Glomerular visceral epithelial cell (primary cell): ENCODE results near the gene FAM24B.

Experiments used
- DNase-seq: peaks from one replicate; pipeline ENCODE4 v3.0.0-alpha.2; 2016; ENCODE audit errors: extremely low spot score

Gene FAM24B

DNA sequence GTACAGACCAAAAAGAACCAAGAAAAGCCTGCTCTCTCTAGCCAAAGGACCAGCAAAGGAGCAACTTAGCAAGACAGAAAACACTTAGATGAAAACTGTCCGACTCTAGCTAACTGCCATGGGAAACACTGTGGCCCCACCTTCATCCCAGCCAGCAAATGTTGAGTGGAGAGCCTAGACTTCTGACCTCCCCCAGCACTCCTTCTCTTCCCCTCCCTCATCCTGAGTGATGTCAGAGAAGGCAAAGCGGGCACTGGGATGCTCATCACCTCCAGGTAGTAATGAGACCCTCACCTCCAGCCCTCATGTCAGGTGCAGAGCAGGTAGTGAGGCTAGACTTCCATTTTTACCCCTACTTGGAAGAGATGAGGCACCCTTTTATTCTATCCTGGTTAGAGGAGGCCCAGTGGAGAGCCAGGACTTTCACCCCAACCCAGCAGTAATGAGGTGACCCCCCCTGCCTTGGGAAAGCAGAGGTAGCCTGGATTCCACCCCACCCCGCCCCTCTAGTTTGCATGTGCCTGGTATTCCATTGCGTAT is 50.6 kb downstream of the FAM24B start:
- DNase-seq: no peak

DNA sequence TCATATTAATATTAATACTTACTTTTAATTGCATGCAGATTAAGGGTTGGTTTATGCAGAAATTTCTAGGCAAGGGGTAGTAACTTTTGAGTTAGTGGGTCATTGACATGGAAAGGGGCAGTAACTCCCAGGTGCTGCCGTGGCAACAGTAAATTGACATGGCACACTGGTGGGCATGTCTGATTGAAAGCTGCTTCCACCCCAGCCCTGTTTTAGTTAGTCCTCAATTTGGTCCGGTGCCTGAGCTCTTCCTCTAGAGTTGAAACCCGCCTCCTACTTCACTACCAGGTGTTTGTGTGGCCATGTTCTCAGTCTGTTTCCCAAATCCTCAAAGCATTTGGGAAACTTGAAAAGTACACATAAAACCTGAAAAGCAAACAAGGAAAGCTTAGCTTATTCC is 52.1 kb downstream of the FAM24B start:
- DNase-seq: no peak

DNA sequence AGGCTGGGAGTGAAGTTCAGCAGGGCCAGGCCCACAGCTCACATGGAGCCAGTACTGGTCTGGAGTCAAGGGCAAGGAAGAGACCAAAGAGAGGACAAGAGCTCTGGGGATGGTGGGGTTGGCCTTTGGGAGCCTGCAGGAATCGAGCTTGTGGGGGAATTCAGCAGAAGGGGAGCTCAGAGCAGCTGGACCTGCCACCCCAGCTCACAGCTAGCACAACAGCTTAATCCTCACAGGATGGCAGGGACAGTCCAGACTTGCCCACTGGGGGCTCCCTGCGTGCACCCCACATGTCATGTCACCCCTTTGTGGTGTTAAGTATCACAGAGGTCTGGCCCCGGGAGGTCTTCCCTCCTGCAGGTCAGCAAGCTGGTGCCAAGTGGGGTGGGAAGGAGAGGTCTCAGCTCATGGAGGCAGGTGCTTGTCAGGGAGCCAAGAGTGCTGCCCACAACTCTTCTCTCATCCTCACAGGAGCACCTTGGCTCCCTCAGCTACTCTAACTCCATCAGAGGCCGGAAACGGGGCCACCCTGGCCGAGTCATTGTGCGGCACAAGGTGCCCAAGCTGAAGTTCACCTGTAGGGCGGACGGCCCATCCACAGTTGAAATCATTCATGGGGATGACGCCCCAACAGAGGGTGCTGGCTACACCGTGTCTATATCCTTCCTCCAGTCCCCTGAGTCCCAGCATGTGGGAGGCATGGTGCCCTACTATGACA is 56.2 kb downstream of the FAM24B start:
- no peak for DNase-seq

DNA sequence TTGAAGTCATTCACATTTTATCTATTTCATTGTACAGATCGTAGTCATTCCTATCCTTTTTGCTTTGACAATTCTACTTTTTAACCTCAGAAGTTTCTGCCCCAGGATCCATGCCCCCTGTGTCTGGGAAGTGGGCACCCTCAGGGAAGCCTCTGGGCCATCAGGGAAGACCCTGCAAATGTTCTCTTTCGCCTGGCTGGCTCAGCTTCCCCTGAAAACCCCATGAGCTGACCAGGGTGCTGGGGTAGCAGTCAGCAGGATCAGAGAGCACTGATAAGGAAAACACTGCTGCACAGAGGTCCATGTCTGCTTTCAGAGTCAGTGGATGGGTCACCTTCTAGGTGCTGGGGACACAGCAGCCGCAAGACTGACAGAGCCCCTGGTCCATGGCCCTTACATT is 57.6 kb downstream of the FAM24B start:
- no peak for DNase-seq

DNA sequence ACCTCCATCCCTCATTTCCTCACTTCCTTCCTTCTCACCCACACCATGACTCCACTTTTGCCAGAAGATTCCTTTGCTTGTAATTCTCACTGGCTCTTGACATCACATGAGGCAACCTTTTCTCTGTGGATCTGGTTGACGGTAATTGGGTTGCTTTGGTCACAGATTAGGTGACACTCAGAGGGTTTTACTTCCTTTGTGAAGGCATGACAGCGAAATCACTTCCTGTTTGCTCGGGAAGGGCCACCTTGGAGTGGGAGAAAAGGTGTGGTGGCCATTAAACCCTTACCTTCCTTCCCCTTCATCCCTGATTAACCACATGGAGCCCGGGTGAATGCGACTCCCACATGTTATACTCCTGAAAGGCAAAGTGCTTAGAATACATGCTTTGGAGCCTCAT is 63.9 kb downstream of the FAM24B start:
- no peak for DNase-seq

DNA sequence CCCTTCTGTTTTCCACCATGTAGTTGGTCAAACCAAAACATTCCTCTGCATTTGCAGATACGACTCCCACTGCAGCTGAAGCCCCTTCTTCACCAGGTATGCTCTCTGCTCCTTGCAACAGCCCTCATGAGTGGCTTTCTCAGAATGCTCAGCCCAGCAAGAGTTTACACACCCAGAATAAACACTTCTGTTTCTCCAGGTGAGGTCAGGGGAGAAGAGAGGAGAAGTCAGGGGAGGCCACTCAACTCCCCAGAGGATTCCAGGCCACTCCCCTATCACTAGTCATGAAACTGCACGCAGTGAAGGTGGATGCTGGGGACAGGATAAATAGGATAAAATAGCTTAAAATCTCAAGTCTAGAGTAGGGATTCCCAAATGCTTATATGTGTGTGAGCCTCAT is 64.9 kb downstream of the FAM24B start:
- DNase-seq: no peak

DNA sequence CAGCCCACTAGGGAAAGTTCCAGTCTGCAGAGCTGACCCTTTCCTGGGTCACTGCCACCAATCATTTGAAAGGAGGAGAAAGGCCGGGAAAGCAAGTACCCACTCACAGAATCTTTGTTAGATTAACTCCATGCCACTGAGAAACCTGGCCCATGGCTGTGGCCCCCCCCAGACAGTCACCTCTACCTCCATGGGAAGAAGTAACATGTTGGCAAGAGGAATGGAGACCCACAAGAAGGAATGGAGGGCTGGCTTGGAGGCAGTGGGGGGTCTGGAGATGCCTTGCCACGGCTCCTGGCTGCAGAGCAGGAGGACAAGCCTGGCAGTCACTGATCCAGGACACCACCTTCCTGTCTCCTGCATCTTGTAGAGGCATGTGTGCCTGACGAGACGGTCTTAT is 66.6 kb downstream of the FAM24B start:
- no peak for DNase-seq

DNA sequence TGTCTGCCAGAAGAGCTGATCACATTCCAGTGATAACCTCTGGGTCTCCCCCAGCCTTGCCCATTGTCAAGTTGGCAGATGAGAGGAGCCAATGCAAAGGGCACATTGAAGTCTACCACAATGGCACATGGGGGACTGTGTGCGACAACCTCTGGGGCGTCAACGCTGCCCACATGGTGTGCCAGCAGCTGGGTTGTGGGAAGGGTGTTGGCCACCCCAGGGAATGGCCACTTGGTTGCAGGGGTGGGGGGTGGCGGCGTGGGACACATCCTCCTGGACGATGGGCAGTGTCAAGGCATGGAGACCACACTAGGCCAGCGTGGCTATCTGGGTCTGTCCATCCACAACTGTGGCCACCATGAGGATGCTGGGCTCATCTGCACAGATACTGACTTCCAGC is 77.1 kb downstream of the FAM24B start:
- DNase-seq: no peak
